Measurements from ENCODE around the gene ACTRT2.

ACTRT2 gene

GRCh38 chr1:2986549-2987305, 34.5 kb upstream of the ACTRT2 start:
- no peak for TF ChIP-seq TCF4 (CRISPR knock-in tag; IDR thresholded peaks at IDR 0.05; ENCODE audit: borderline replicate concordance)
- TF ChIP-seq ESRRG (CRISPR knock-in tag; IDR thresholded peaks at IDR 0.05) = no peak
- TF ChIP-seq CSRNP3 (CRISPR knock-in tag; IDR thresholded peaks at IDR 0.05) = no peak
- no peak for TF ChIP-seq BACH2 (CRISPR knock-in tag; IDR thresholded peaks at IDR 0.05; ENCODE audit: borderline replicate concordance)
- TF ChIP-seq OSR1 (CRISPR knock-in tag; IDR thresholded peaks at IDR 0.05) = no peak
- TF ChIP-seq TOX (CRISPR knock-in tag; IDR thresholded peaks at IDR 0.05; ENCODE audit: borderline replicate concordance) = no peak
- no peak for TF ChIP-seq PPARA (CRISPR knock-in tag; IDR thresholded peaks at IDR 0.05; ENCODE audit: borderline replicate concordance)
- no peak for TF ChIP-seq ZNF70 (CRISPR knock-in tag; IDR thresholded peaks at IDR 0.05)
- TF ChIP-seq ZNF565 (CRISPR knock-in tag; conservative IDR thresholded peaks at IDR 0.05; ENCODE audit: low read depth) = no peak
- no peak for TF ChIP-seq ARNTL (CRISPR knock-in tag; IDR thresholded peaks at IDR 0.05; ENCODE audit: borderline replicate concordance, low read depth)
- no peak for TF ChIP-seq CSDC2 (CRISPR knock-in tag; IDR thresholded peaks at IDR 0.05)
- TF ChIP-seq ZFP3 (CRISPR knock-in tag; IDR thresholded peaks at IDR 0.05) = no peak
- no peak for TF ChIP-seq CREB5 (CRISPR knock-in tag; IDR thresholded peaks at IDR 0.05; ENCODE audit: low read depth)
- TF ChIP-seq PATZ1 (CRISPR knock-in tag; IDR thresholded peaks at IDR 0.05; ENCODE audit: borderline replicate concordance) = no peak
- no peak for TF ChIP-seq ZFP30 (CRISPR knock-in tag; IDR thresholded peaks at IDR 0.05)
- TF ChIP-seq ZNF8 (CRISPR knock-in tag; IDR thresholded peaks at IDR 0.05) = no peak
- no peak for TF ChIP-seq ISL1 (CRISPR knock-in tag; IDR thresholded peaks at IDR 0.05)
- TF ChIP-seq RARB (CRISPR knock-in tag; IDR thresholded peaks at IDR 0.05) = no peak
- no peak for TF ChIP-seq ZC3H10 (CRISPR knock-in tag; IDR thresholded peaks at IDR 0.05)
- no peak for ATAC-seq

GRCh38 chr1:2987773-2988172, 33.5 kb upstream of the ACTRT2 start:
- TF ChIP-seq ZNF565 (CRISPR knock-in tag; conservative IDR thresholded peaks at IDR 0.05; ENCODE audit: low read depth) (no peak), ZFP30 (CRISPR knock-in tag; IDR thresholded peaks at IDR 0.05) (no peak), GLIS3 (CRISPR knock-in tag; IDR thresholded peaks at IDR 0.05) (no peak), OSR1 (CRISPR knock-in tag; IDR thresholded peaks at IDR 0.05) (no peak), ISL1 (CRISPR knock-in tag; IDR thresholded peaks at IDR 0.05) (no peak), TOX (CRISPR knock-in tag; IDR thresholded peaks at IDR 0.05; ENCODE audit: borderline replicate concordance) (no peak), CSRNP3 (CRISPR knock-in tag; IDR thresholded peaks at IDR 0.05) (no peak), PPARA (CRISPR knock-in tag; IDR thresholded peaks at IDR 0.05; ENCODE audit: borderline replicate concordance) (no peak), ARNTL (CRISPR knock-in tag; IDR thresholded peaks at IDR 0.05; ENCODE audit: borderline replicate concordance, low read depth) (no peak), ZNF8 (CRISPR knock-in tag; IDR thresholded peaks at IDR 0.05) (no peak), CREB5 (CRISPR knock-in tag; IDR thresholded peaks at IDR 0.05; ENCODE audit: low read depth) (no peak), ZNF70 (CRISPR knock-in tag; IDR thresholded peaks at IDR 0.05) (no peak)
- no peak for ATAC-seq

- TF ChIP-seq ESRRG (CRISPR knock-in tag; IDR thresholded peaks at IDR 0.05) (no peak), OSR1 (CRISPR knock-in tag; IDR thresholded peaks at IDR 0.05) (no peak), ZNF8 (CRISPR knock-in tag; IDR thresholded peaks at IDR 0.05) (no peak), ISL1 (CRISPR knock-in tag; IDR thresholded peaks at IDR 0.05) (no peak), SNAI2 (CRISPR knock-in tag; IDR thresholded peaks at IDR 0.05) (no peak), ZFP30 (CRISPR knock-in tag; IDR thresholded peaks at IDR 0.05) (no peak), ARNTL (CRISPR knock-in tag; IDR thresholded peaks at IDR 0.05; ENCODE audit: borderline replicate concordance, low read depth) (no peak), ZNF565 (CRISPR knock-in tag; conservative IDR thresholded peaks at IDR 0.05; ENCODE audit: low read depth) (no peak), TSHZ2 (CRISPR knock-in tag; IDR thresholded peaks at IDR 0.05) (no peak), ZC3H10 (CRISPR knock-in tag; IDR thresholded peaks at IDR 0.05) (no peak), PPARA (CRISPR knock-in tag; IDR thresholded peaks at IDR 0.05; ENCODE audit: borderline replicate concordance) (no peak), BACH2 (CRISPR knock-in tag; IDR thresholded peaks at IDR 0.05; ENCODE audit: borderline replicate concordance) (no peak)
- no peak for ATAC-seq
These were observed 33.0 kb upstream of the ACTRT2 start for GRCh38 chr1:2988256-2988655.

Measured in SK-N-SH treated with all-trans-retinoic acid at 6 μM for 48 hours (cell line).